ENCODE data around the gene EVI5. TPM values are rescaled to one million over a fixed set of nuclear protein-coding genes. Genes with fewer than 3 reads are reported as not detected.

Gene EVI5
- polyA plus RNA-seq, 1 donor from 2014 or later: 8.5 TPM

DNA sequence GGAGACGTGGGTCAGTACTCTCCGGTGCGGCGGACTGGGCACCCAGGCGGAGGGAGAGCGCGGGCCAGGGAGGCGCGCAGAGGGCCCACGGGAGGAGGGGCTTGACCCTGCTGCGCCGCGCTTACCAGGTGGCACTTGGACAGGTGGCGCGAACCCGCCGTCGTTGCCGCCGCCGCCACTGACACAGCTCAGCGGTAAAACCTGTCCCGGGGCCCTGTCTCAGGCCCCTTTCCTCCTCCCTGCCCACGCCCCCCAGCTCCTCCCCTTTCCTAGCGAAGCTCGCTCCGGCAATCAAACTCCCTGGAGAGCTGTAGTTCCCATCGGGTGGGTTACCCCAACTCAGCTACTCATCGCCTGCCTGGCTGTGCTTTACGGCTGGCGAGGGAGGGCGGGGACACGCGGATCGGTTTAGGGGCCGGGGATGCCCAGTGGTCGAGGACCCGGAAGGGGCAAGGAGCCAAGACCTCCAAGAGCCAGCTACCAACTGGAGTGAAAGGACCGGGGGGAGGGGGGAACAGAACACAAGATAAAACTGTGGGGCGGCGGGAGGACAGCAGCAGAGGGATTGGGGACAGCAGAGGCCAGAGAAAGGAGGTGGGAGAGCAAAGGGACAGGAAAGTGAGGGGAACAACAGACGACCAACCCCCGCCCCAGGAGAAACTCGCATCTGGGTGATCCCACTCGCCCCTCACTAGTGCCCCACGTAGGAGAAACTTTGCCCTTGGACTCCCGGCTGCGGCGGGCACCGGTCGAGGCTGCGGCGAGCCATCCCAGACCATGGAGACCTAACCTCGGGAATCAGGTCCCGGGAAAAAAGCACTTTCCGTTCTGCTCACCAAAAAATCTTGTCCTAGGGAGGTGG is 301.1 kb downstream of the EVI5 start:
- Histone ChIP-seq H4K20me1 (ENCODE audit: insufficient read depth) (no peaks in the 10 kb centered on the region), H3K79me2 (replicated peaks; ENCODE audit: insufficient read depth, low read length) (no peaks in the 10 kb centered on the region), H3K27ac (ENCODE audit: low read length) (no peak overlapping the region), H2AFZ (ENCODE audit: low read depth, low read length) (no peak overlapping the region), H3K9ac (ENCODE audit: low read length) (no peak overlapping the region), H3K9me3 (ENCODE audit: low read length) (no peaks in the 10 kb centered on the region), H3K27me3 (ENCODE audit: insufficient read depth, low read depth, low read length) (peaks cover 99% of the 10 kb centered on the region), H3F3A (ENCODE audit: insufficient read depth, low read length, poor library complexity, severe bottlenecking) (no peaks in the 10 kb centered on the region), H3K4me3 (ENCODE audit: low read length) (peak overlapping the region; percentile 25), H3K36me3 (ENCODE audit: insufficient read depth, low read length) (no peaks in the 10 kb centered on the region), H3K9me2 (ENCODE audit: insufficient read depth, low read length) (no peaks in the 10 kb centered on the region), H3K4me2 (ENCODE audit: low read length) (no peak overlapping the region)
- TF ChIP-seq TAF1 (IDR thresholded peaks at IDR 0.05; ENCODE audit: low read depth): no peak
- peak; percentile 61 for TF ChIP-seq POLR2AphosphoS5 (IDR thresholded peaks at IDR 0.05)

- Histone ChIP-seq H3K36me3 (ENCODE audit: insufficient read depth, low read length) (no peaks in the 10 kb centered on the region), H3K79me2 (replicated peaks; ENCODE audit: insufficient read depth, low read length) (no peaks in the 10 kb centered on the region), H2AFZ (ENCODE audit: low read depth, low read length) (no peak overlapping the region), H3K9me3 (ENCODE audit: low read length) (no peaks in the 10 kb centered on the region), H4K20me1 (ENCODE audit: insufficient read depth) (no peaks in the 10 kb centered on the region), H3K4me3 (ENCODE audit: low read length) (peak overlapping the region; percentile 25), H3K4me2 (ENCODE audit: low read length) (no peak overlapping the region), H3K9me2 (ENCODE audit: insufficient read depth, low read length) (no peaks in the 10 kb centered on the region), H3K9ac (ENCODE audit: low read length) (no peak overlapping the region), H3K27ac (ENCODE audit: low read length) (no peak overlapping the region), H3K27me3 (ENCODE audit: insufficient read depth, low read depth, low read length) (peaks cover 99% of the 10 kb centered on the region), H3F3A (ENCODE audit: insufficient read depth, low read length, poor library complexity, severe bottlenecking) (no peaks in the 10 kb centered on the region)
- TF ChIP-seq EZH2 (IDR thresholded peaks at IDR 0.05; ENCODE audit: borderline replicate concordance, insufficient read depth, low read length, poor library complexity, severe bottlenecking) (peak; percentile 88), TAF1 (IDR thresholded peaks at IDR 0.05; ENCODE audit: low read depth) (no peak)
Measured at GRCh38 chr1:92482665-92483609, 302.0 kb downstream of the EVI5 start.

DNA sequence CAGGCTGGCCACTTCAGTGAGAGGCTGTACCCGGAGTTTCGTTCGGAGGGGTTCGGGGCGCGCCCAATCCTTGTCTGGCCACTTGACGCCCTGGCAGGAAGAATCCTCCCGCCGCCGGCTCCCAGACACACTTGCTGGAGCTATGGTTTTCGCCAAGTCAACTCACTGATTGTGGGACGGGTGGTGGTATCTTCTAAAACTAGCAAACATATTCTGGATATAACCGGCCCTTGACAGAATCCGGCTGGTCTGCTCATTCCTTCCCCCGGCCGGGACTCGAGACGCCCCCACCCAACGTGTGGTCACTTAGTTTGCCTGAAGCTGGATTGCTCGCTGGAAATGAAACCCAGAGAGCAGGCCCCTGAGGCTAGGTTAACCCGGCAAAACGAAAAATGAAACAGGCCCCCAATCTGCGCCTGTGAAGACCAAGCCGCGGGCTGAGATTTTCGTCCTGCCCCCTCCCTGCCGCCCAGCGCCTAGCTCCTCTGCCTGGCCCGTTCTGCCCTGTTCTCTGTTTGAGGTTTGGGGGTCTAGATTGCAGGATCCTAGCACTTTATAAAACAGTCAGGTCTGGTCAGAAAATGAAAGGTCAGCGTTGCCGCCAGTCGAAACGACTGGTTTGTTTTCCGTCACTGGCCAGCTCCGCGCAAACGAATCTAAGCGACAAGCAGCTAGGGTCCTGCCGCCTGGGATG is 302.8 kb downstream of the EVI5 start:
- H3F3A ChIP-seq (ENCODE audit: insufficient read depth, low read length, poor library complexity, severe bottlenecking): no peaks in the 10 kb centered on the region
- no peak overlapping the region for H3K4me2 ChIP-seq (ENCODE audit: low read length)
- no peaks in the 10 kb centered on the region for H3K79me2 ChIP-seq (replicated peaks; ENCODE audit: insufficient read depth, low read length)
- H2AFZ ChIP-seq (ENCODE audit: low read depth, low read length): no peak overlapping the region
- no peak overlapping the region for H3K9ac ChIP-seq (ENCODE audit: low read length)
- H3K27me3 ChIP-seq (ENCODE audit: insufficient read depth, low read depth, low read length): peaks cover 99% of the 10 kb centered on the region
- H3K9me2 ChIP-seq (ENCODE audit: insufficient read depth, low read length): no peaks in the 10 kb centered on the region
- H3K36me3 ChIP-seq (ENCODE audit: insufficient read depth, low read length): no peaks in the 10 kb centered on the region
- TF ChIP-seq, protein P1, sequence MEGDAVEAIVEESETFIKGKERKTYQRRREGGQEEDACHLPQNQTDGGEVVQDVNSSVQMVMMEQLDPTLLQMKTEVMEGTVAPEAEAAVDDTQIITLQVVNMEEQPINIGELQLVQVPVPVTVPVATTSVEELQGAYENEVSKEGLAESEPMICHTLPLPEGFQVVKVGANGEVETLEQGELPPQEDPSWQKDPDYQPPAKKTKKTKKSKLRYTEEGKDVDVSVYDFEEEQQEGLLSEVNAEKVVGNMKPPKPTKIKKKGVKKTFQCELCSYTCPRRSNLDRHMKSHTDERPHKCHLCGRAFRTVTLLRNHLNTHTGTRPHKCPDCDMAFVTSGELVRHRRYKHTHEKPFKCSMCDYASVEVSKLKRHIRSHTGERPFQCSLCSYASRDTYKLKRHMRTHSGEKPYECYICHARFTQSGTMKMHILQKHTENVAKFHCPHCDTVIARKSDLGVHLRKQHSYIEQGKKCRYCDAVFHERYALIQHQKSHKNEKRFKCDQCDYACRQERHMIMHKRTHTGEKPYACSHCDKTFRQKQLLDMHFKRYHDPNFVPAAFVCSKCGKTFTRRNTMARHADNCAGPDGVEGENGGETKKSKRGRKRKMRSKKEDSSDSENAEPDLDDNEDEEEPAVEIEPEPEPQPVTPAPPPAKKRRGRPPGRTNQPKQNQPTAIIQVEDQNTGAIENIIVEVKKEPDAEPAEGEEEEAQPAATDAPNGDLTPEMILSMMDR (IDR thresholded peaks at IDR 0.05; ENCODE audit: poor library complexity, severe bottlenecking): no peak
- TF ChIP-seq RAD21 (conservative IDR thresholded peaks at IDR 0.05) (no peak), SMC3 (conservative IDR thresholded peaks at IDR 0.05; ENCODE audit: poor library complexity) (no peak), POLR2AphosphoS5 (IDR thresholded peaks at IDR 0.05) (peak; percentile 77), EZH2 (IDR thresholded peaks at IDR 0.05; ENCODE audit: borderline replicate concordance, insufficient read depth, low read length, poor library complexity, severe bottlenecking) (no peak)
- no peak overlapping the region for H3K27ac ChIP-seq (ENCODE audit: low read length)
- no peaks in the 10 kb centered on the region for H3K9me3 ChIP-seq (ENCODE audit: low read length)
- no peaks in the 10 kb centered on the region for H4K20me1 ChIP-seq (ENCODE audit: insufficient read depth)
- no peak overlapping the region for H3K4me3 ChIP-seq (ENCODE audit: low read length)
